GM12878 (cell line): ENCODE measurements around the gene OTOA. TPM values are rescaled to one million over a fixed set of nuclear protein-coding genes. Genes with fewer than 3 reads are reported as not detected.
"Not testable (repeated sequence)": the region's sequence is repeated elsewhere in the genome, so short reads cannot be mapped to it uniquely, and the experiment has no call there.

Experiments
- ATAC-seq: fragments of 200-7000 bp; cut with Tn5 transposase; 3 replicates; pipeline ENCODE4 v1.9.1; 2020; ENCODE audit warnings: mild to moderate bottlenecking, moderate library complexity
- BruUV-seq: library from RNA; stranded (reverse); fragments of 400-500 nt; replicated peaks from 2 replicates; lab custom pipeline; 2021; lab: Mats Ljungman, UMichigan
- CTCF ChIA-PET: fragments of 300-600 bp; sonication (Branson Sonifier 250); formaldehyde crosslinking; extraction: SDS; loops from one replicate; lab custom pipeline; 2021; ENCODE audit warnings: inconsistent platforms; lab: Yijun Ruan, JAX
- POLR2A ChIA-PET: fragments of 350-600 bp; formaldehyde crosslinking; extraction: SDS; loops from one replicate; lab custom pipeline; 2021; ENCODE audit warnings: inconsistent platforms; lab: Charles Lee
- RAD21 ChIA-PET: fragments of 300-600 bp; sonication (Branson Sonifier 250); formaldehyde crosslinking; loops from one replicate; lab custom pipeline; 2023; ENCODE audit warnings: antibody characterized with exemption; ENCODE audit not compliant: unreplicated experiment; lab: Charles Lee
- SMC1A ChIA-PET: fragments of 300-600 bp; sonication (Branson Sonifier 250); formaldehyde crosslinking; loops from one replicate; lab custom pipeline; 2023; ENCODE audit not compliant: unreplicated experiment, uncharacterized antibody; lab: Charles Lee
- DNase-seq: peaks from one replicate; pipeline ENCODE4 v3.0.0-alpha.2; 2011; ENCODE audit warnings: low read depth, low spot score
- FAIRE-seq: peaks from 3 replicates; lab custom pipeline; 2011; peaks lifted over from hg19 to GRCh38; lab: Jason Lieb, UNC
- H2AFZ ChIP-seq: 2 replicates; pipeline ENCODE4 v1.6.0; 2011; ENCODE audit warnings: low read depth, low read length, control low read depth; ENCODE audit not compliant: control insufficient read depth
- H3K27ac ChIP-seq: 2 replicates; pipeline ENCODE4 v1.5.1; 2011; ENCODE audit warnings: control low read depth; ENCODE audit not compliant: control insufficient read depth, insufficient read depth
- H3K27me3 ChIP-seq, 2 experiments: replicated peaks in 1 of 2; 2 replicates each; pipeline versions ENCODE4 v1.6.0 to v1.6.1; 2011; ENCODE audit warnings: low read length in 1 of 2; ENCODE audit not compliant: control insufficient read depth in 2 of 2, insufficient read depth in 2 of 2
- H3K36me3 ChIP-seq, 2 experiments: 2 replicates each; pipeline ENCODE4 v1.5.1; 2011; ENCODE audit warnings: low read length in 1 of 2; ENCODE audit not compliant: control insufficient read depth in 2 of 2, insufficient read depth in 2 of 2
- H3K4me1 ChIP-seq: 2 replicates; pipeline ENCODE4 v1.6.1; 2011; ENCODE audit warnings: mild to moderate bottlenecking, low read length, moderate library complexity, mixed read lengths; ENCODE audit not compliant: control insufficient read depth, insufficient read depth
- H3K4me2 ChIP-seq: 2 replicates; pipeline ENCODE4 v1.6.0; 2011; ENCODE audit warnings: control low read depth; ENCODE audit not compliant: control insufficient read depth, insufficient read depth
- H3K4me3 ChIP-seq: fragments of 200-600 bp; sonication (generic); 2 replicates; pipeline ENCODE4 v1.5.1; 2016
- H3K79me2 ChIP-seq: 2 replicates; pipeline ENCODE4 v1.6.0; 2011; ENCODE audit warnings: low read length; ENCODE audit not compliant: control insufficient read depth, insufficient read depth
- H3K9ac ChIP-seq: 2 replicates; pipeline ENCODE4 v1.8.0; 2011; ENCODE audit warnings: low read length, control low read depth, mixed read lengths; ENCODE audit not compliant: control insufficient read depth, insufficient read depth
- H3K9me3 ChIP-seq: replicated peaks from 3 replicates; pipeline ENCODE4 v1.5.1; 2011; ENCODE audit warnings: mild to moderate bottlenecking, low read length; ENCODE audit not compliant: control insufficient read depth, insufficient read depth
- H4K20me1 ChIP-seq: 2 replicates; pipeline ENCODE4 v1.6.0; 2011; ENCODE audit not compliant: control insufficient read depth, insufficient read depth
- BCL11A ChIP-seq: IDR thresholded peaks from 2 replicates; pipeline ENCODE4 v1.6.1; 2011; ENCODE audit warnings: low read depth, low read length
- EGR1 ChIP-seq, 2 experiments: IDR thresholded peaks; 1 replicate in 1 of 2; 2 replicates in 1 of 2; pipeline ENCODE4 v1.6.1; 2011 to 2012; ENCODE audit warnings: low read depth in 2 of 2, low read length in 2 of 2, borderline replicate concordance in 1 of 2, mild to moderate bottlenecking in 1 of 2, moderate library complexity in 1 of 2
- LARP7 ChIP-seq: fragments of 450-650 bp; IDR thresholded peaks from 2 replicates; pipeline ENCODE4 v1.6.1; 2017; ENCODE audit warnings: mild to moderate bottlenecking
- NBN ChIP-seq: fragments of 450-650 bp; IDR thresholded peaks from 2 replicates; pipeline ENCODE4 v1.6.1; 2016
- RUNX3 ChIP-seq: IDR thresholded peaks from 2 replicates; pipeline ENCODE4 v1.6.1; 2012; ENCODE audit warnings: low read length, inconsistent platforms
- TCF7 ChIP-seq: IDR thresholded peaks from 2 replicates; pipeline ENCODE4 v1.6.1; 2014; ENCODE audit warnings: antibody characterized with exemption, borderline replicate concordance
- ZSCAN29 ChIP-seq: fragments of 450-650 bp; IDR thresholded peaks from 2 replicates; pipeline ENCODE4 v1.6.1; 2017; ENCODE audit warnings: mild to moderate bottlenecking, moderate library complexity
- whole genome bisulfite sequencing: methylation state at CpG from one replicate; pipeline ENCODE4 v1.1.6; 2016; ENCODE audit warnings: low lambda C conversion rate; ENCODE audit not compliant: insufficient replicate concordance, insufficient coverage; ENCODE audit errors: missing lambda C conversion rate; 5-methylcytosine and 5-hydroxymethylcytosine counted together
- in situ Hi-C: fragments of 300-500 bp; cut with MboI; formaldehyde crosslinking; loops from 9 replicates; pipeline ENCODE4 v1.14.3; 2018; ENCODE audit warnings: mixed read lengths
- intact Hi-C: fragments of 100-400 bp; cut with micrococcal nuclease; formaldehyde crosslinking; loops from one replicate; pipeline ENCODE4 v1.14.2; 2022; ENCODE audit not compliant: unreplicated experiment
- polyA plus RNA-seq, 11 experiments: library from polyadenylated mRNA; depleted of rRNA in 4 of 11; unstranded in 6 of 11; stranded (reverse) in 5 of 11; fragments of >200 nt; fragmentation: Nextera tagmentation in 4 of 11; fragmentation: Illumina TruSeq in 1 of 11; extraction: Ambion mirVana in 4 of 11; extraction: Trizol in 1 of 11; gene quantifications; 1 replicate in 1 of 11; 2 replicates in 10 of 11; pipeline versions ENCODE4 v1.2.1 to v1.2.3, GENCODE V29; 2011 to 2016; ENCODE audit warnings: inconsistent platforms in 2 of 11, missing spikeins in 2 of 11, low read depth in 1 of 11
- total RNA-seq, 4 experiments: library from RNA; depleted of rRNA in 3 of 4; stranded (reverse); fragments of >200 nt in 3 of 4; fragmentation: Illumina TruSeq in 1 of 4; extraction: Trizol in 1 of 4; gene quantifications; 2 replicates each; pipeline versions ENCODE4 v1.2.1 to v1.2.3, GENCODE V29; 2013 to 2021
- TF ChIP-seq, protein P1 (sequence below): IDR thresholded peaks from 2 replicates; pipeline ENCODE4 v1.6.1; 2012; ENCODE audit warnings: low read depth, low read length, improper control_type of control experiment

OTOA gene
- total and polyA plus RNA-seq, 10 of the 15 experiments (the other 5 are each of a cell fraction or from before 2014, with no cell fraction given), result 0.33 to 1.5 (median 0.61) TPM

DNA sequence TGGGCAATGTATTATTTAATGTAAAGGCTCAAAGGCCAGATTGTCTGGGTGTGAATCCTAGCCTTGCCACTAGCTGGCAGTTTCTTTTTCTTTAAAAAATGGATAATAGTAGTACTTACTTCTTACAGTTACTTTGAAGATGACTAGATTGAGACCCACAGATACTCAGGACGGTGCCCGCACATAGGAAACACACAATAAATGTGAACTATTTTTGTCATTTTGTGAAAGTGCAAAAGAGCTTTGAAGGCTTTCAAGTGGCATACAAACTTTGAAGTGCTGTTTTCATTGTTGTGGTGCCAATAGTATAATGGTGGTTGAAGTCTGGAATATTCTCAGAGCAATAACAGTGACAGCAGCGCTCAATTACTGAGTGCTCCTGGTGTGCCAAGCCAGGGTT lies 63.6 kb downstream of the OTOA start (continued):
- TF ChIP-seq, protein P1, sequence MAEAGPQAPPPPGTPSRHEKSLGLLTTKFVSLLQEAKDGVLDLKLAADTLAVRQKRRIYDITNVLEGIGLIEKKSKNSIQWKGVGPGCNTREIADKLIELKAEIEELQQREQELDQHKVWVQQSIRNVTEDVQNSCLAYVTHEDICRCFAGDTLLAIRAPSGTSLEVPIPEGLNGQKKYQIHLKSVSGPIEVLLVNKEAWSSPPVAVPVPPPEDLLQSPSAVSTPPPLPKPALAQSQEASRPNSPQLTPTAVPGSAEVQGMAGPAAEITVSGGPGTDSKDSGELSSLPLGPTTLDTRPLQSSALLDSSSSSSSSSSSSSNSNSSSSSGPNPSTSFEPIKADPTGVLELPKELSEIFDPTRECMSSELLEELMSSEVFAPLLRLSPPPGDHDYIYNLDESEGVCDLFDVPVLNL, result no peak
- no peak for TF ChIP-seq LARP7
- TF ChIP-seq BCL11A, result no peak
- peak; percentile 20; the same call in 1 of the 2 replicates for TF ChIP-seq RUNX3
- TF ChIP-seq EGR1 (IDR thresholded peaks at IDR 0.05; ENCODE audit: borderline replicate concordance in 1 of 2, low read depth in 2 of 2, low read length in 2 of 2), result no peak
- no peak for TF ChIP-seq ZSCAN29
- no peak for TF ChIP-seq NBN
- peak; percentile 45; the same call in 1 of the 2 replicates for TF ChIP-seq TCF7

DNA sequence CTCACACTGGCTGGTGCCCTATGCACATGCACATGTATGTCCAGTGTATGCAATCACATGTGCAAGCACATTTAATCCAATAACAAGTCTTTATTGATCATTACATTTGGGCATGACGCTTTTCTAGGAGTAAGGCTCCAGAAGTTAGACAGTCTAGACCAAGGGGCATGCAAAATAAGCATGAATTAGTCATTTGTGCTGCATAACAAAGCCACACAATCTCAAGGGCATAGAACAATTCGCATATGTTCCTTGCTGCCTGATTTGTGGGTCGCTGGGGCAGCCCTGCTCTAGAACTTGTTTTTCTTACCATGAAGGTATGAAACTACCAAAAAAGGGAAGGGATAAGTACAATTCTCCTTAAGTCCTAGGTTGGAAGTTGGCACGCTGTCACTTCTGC lies 67.5 kb downstream of the OTOA start:
- H3K9me3 ChIP-seq, BruUV-seq, H3K9ac ChIP-seq, SMC1A ChIA-PET, H3K4me1 ChIP-seq, H4K20me1 ChIP-seq, FAIRE-seq, H3K27ac ChIP-seq, H3K36me3 ChIP-seq, H3K79me2 ChIP-seq, H3K27me3 ChIP-seq, H2AFZ ChIP-seq, intact Hi-C loops, in situ Hi-C loops, CTCF ChIA-PET, RAD21 ChIA-PET, H3K4me3 ChIP-seq, POLR2A ChIA-PET, H3K4me2 ChIP-seq, DNase-seq, ATAC-seq: not testable (repeated sequence)
- WGBS, result 13% methylated on average over 4 of the region's 4 CpGs

DNA sequence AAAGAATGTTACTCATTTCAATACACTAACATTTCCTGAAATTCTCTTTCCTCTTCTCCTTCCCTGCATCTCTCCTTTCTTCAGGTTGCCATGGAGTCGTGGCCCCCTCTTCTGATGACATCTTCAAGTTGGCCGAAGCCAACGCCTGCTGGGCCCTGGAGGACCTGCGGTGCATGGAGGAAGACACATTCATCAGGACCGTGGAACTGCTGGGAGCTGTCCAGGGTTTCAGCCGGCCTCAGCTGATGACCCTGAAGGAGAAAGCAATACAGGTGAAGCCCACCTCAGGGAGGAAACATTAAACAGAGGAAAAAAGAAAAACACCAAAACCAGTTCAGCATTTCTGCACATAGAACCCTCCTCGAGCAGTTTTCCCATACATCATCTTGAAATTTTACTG lies 76.9 kb downstream of the OTOA start:
- FAIRE-seq, SMC1A ChIA-PET, in situ Hi-C loops, H3K4me3 ChIP-seq, H3K79me2 ChIP-seq, H3K4me1 ChIP-seq, H3K36me3 ChIP-seq, DNase-seq, H4K20me1 ChIP-seq, POLR2A ChIA-PET, H2AFZ ChIP-seq, CTCF ChIA-PET, intact Hi-C loops, H3K9me3 ChIP-seq, RAD21 ChIA-PET, BruUV-seq, H3K9ac ChIP-seq, H3K27me3 ChIP-seq, ATAC-seq, H3K4me2 ChIP-seq, H3K27ac ChIP-seq: not testable (repeated sequence)
- no CpG with 5 or more reads among the region's 7 CpGs for WGBS

DNA sequence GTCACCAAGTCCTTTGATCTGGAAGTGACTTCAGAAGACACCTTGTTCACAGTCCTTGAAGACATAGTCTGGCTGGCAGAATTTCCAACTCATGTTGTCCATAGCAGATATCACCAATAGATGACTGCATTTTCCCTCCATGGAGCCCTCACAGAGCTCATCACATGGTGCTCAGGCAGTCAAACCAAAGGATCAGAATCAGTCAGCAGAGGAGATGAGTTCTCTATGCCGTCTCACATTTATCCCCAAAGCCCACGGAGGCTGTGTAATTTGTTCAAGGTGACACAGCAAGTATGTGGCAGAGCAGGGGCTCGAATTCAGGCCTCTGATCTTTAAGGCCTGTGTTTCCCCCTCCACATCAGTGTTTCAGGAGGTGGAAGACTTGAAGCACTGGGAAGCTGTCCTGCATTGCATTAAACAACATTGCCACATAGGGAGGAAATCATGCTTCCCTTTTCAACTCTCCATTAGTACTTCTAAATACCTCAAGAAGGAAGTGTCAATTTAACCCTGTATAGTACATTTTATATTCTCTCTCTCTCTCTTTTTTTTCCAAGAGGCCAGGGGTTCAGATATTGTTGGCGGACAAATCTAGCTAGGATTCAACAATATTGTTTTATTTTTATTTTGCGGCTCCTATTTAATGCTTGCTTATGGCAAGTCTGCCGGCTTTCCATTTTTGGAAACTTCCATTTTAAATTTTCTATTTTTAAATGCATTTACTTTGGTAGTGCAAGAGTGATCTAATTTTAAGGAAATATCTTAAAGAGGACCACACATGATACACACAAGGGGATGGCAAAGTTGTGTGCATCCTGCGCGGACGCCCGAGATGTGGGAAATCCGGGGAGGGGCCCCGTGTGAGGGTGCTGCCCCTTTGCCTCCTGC lies 92.7 kb downstream of the OTOA start:
- H3K4me1 ChIP-seq, FAIRE-seq, H3K9ac ChIP-seq, DNase-seq, intact Hi-C loops, H3K79me2 ChIP-seq, H3K36me3 ChIP-seq, SMC1A ChIA-PET, H3K27ac ChIP-seq, H3K9me3 ChIP-seq, in situ Hi-C loops, H3K4me2 ChIP-seq, H3K27me3 ChIP-seq, H3K4me3 ChIP-seq, BruUV-seq, H2AFZ ChIP-seq, POLR2A ChIA-PET, RAD21 ChIA-PET, H4K20me1 ChIP-seq, CTCF ChIA-PET: not testable (repeated sequence)
- 15% methylated on average over 4 of the region's 12 CpGs for WGBS
- ATAC-seq, result peak; percentile 56
